GM12878 (cell line): ENCODE measurements around the gene DGKI. TPM values are rescaled to one million over a fixed set of nuclear protein-coding genes. Genes with fewer than 3 reads are reported as not detected.
A peak's percentile ranks its signal among the peaks of the same experiment; 100 is the strongest.

Experiments used
- CREB1 ChIP-seq: IDR thresholded peaks from 2 replicates; pipeline ENCODE4 v1.6.1; 2012; ENCODE audit warnings: low read depth, mild to moderate bottlenecking, inconsistent platforms
- CREM ChIP-seq: IDR thresholded peaks from 2 replicates; pipeline ENCODE4 v1.6.1; 2014; ENCODE audit warnings: antibody characterized with exemption, low read depth
- ESRRA ChIP-seq: IDR thresholded peaks from 2 replicates; pipeline ENCODE4 v1.6.1; 2012; ENCODE audit warnings: mild to moderate bottlenecking, low read length, improper control_type of control experiment
- ETV6 ChIP-seq, 2 experiments: fragments of 450-650 bp in 1 of 2; IDR thresholded peaks in 1 of 2; conservative IDR thresholded peaks in 1 of 2; 2 replicates each; pipeline ENCODE4 v1.6.1; 2014; ENCODE audit warnings: antibody characterized with exemption in 1 of 2, borderline replicate concordance in 1 of 2, low read depth in 1 of 2, mild to moderate bottlenecking in 1 of 2, moderate library complexity in 1 of 2
- EZH2 ChIP-seq: IDR thresholded peaks from 2 replicates; pipeline ENCODE4 v1.6.1; 2012; ENCODE audit warnings: low read depth, mild to moderate bottlenecking, control low read depth, inconsistent platforms, low read length, borderline replicate concordance; ENCODE audit not compliant: control insufficient read depth
- FOXK2 ChIP-seq: fragments of 450-650 bp; IDR thresholded peaks from 2 replicates; pipeline ENCODE4 v1.6.1; 2017; ENCODE audit warnings: mild to moderate bottlenecking, moderate library complexity
- FOXM1 ChIP-seq: IDR thresholded peaks from 2 replicates; pipeline ENCODE4 v1.6.1; 2012; ENCODE audit warnings: low read depth, mild to moderate bottlenecking, inconsistent platforms, low read length, moderate library complexity
- HDAC6 ChIP-seq: fragments of 200-600 bp; sonication (generic); IDR thresholded peaks from one replicate; pipeline ENCODE4 v1.8.0; 2017; ENCODE audit warnings: antibody characterized with exemption; ENCODE audit not compliant: unreplicated experiment
- JUNB ChIP-seq: IDR thresholded peaks from 2 replicates; pipeline ENCODE4 v1.6.1; 2016; ENCODE audit warnings: antibody characterized with exemption, mild to moderate bottlenecking
- KLF5 ChIP-seq: fragments of 450-650 bp; IDR thresholded peaks from 2 replicates; pipeline ENCODE4 v1.6.1; 2014; ENCODE audit warnings: mild to moderate bottlenecking; ENCODE audit not compliant: partially characterized antibody
- NBN ChIP-seq: fragments of 450-650 bp; IDR thresholded peaks from 2 replicates; pipeline ENCODE4 v1.6.1; 2016
- NFIC ChIP-seq: IDR thresholded peaks from 2 replicates; pipeline ENCODE4 v1.6.1; 2012; ENCODE audit warnings: low read depth, mild to moderate bottlenecking, inconsistent platforms, low read length, moderate library complexity
- NFXL1 ChIP-seq: fragments of 450-650 bp; IDR thresholded peaks from 2 replicates; pipeline ENCODE4 v1.6.1; 2017; ENCODE audit warnings: antibody characterized with exemption, mild to moderate bottlenecking, borderline replicate concordance
- RBBP5 ChIP-seq: fragments of 200-600 bp; sonication (generic); conservative IDR thresholded peaks from 2 replicates; pipeline ENCODE4 v1.6.1; 2016
- SIX5 ChIP-seq: IDR thresholded peaks from 2 replicates; pipeline ENCODE4 v1.6.1; 2011; ENCODE audit warnings: mild to moderate bottlenecking, low read depth, low read length, moderate library complexity; ENCODE audit not compliant: severe bottlenecking
- SREBF1 ChIP-seq: IDR thresholded peaks from 2 replicates; pipeline ENCODE4 v1.6.1; 2012; ENCODE audit warnings: mild to moderate bottlenecking, low read length
- STAT1 ChIP-seq: fragments of 450-650 bp; conservative IDR thresholded peaks from 2 replicates; pipeline ENCODE4 v1.6.1; 2014; ENCODE audit warnings: antibody characterized with exemption, mild to moderate bottlenecking
- YY1 ChIP-seq: IDR thresholded peaks from 2 replicates; pipeline ENCODE4 v1.6.1; 2011; ENCODE audit warnings: low read depth, mild to moderate bottlenecking, low read length
- ZNF274 ChIP-seq: IDR thresholded peaks from one replicate; pipeline ENCODE4 v1.8.0; 2011; ENCODE audit not compliant: insufficient read length, insufficient read depth
- ZZZ3 ChIP-seq: IDR thresholded peaks from 2 replicates; pipeline ENCODE4 v1.6.1; 2011; ENCODE audit warnings: low read depth; ENCODE audit not compliant: control insufficient read depth, insufficient read length
- polyA plus RNA-seq, 11 experiments: library from polyadenylated mRNA; depleted of rRNA in 4 of 11; unstranded in 6 of 11; stranded (reverse) in 5 of 11; fragments of >200 nt; fragmentation: Nextera tagmentation in 4 of 11; fragmentation: Illumina TruSeq in 1 of 11; extraction: Ambion mirVana in 4 of 11; extraction: Trizol in 1 of 11; gene quantifications; 1 replicate in 1 of 11; 2 replicates in 10 of 11; pipeline versions ENCODE4 v1.2.1 to v1.2.3, GENCODE V29; 2011 to 2016; ENCODE audit warnings: inconsistent platforms in 2 of 11, missing spikeins in 2 of 11, low read depth in 1 of 11
- total RNA-seq, 4 experiments: library from RNA; depleted of rRNA in 3 of 4; stranded (reverse); fragments of >200 nt in 3 of 4; fragmentation: Illumina TruSeq in 1 of 4; extraction: Trizol in 1 of 4; gene quantifications; 2 replicates each; pipeline versions ENCODE4 v1.2.1 to v1.2.3, GENCODE V29; 2013 to 2021
- TF ChIP-seq, protein P1 (sequence below), 3 experiments: IDR thresholded peaks in 2 of 3; conservative IDR thresholded peaks in 1 of 3; 2 replicates each; pipeline ENCODE4 v1.5.1; 2011; ENCODE audit warnings: low read depth in 3 of 3, low read length in 3 of 3, mild to moderate bottlenecking in 3 of 3, control low read depth in 2 of 3, moderate library complexity in 2 of 3, inconsistent platforms in 1 of 3, mixed read lengths in 1 of 3; ENCODE audit not compliant: control insufficient read depth in 2 of 3, insufficient read depth in 1 of 3; ENCODE audit errors: extremely low read depth in 1 of 3
- TF ChIP-seq, protein P2 (sequence below): IDR thresholded peaks from 2 replicates; pipeline ENCODE4 v1.6.1; 2011; ENCODE audit warnings: borderline replicate concordance, low read depth, mild to moderate bottlenecking, moderate library complexity, low read length; ENCODE audit not compliant: insufficient read depth, poor library complexity, severe bottlenecking
- TF ChIP-seq, protein P3 (sequence below): fragments of 450-650 bp; IDR thresholded peaks from 2 replicates; pipeline ENCODE4 v1.6.1; 2017; ENCODE audit warnings: antibody characterized with exemption, mild to moderate bottlenecking, moderate library complexity

The DGKI gene
- total and polyA plus RNA-seq, 10 of the 15 experiments (the other 5 are each of a cell fraction or from before 2014, with no cell fraction given): 10.4 to 37.1 (median 22.1) TPM

GRCh38 chr7:137879357-137880158 is 32.8 kb upstream of the DGKI start (continued):
- no peak for TF ChIP-seq SREBF1
- no peak; the same call in 1 of the 2 replicates for TF ChIP-seq NFIC
- no peak for TF ChIP-seq RBBP5
- TF ChIP-seq, protein P1, sequence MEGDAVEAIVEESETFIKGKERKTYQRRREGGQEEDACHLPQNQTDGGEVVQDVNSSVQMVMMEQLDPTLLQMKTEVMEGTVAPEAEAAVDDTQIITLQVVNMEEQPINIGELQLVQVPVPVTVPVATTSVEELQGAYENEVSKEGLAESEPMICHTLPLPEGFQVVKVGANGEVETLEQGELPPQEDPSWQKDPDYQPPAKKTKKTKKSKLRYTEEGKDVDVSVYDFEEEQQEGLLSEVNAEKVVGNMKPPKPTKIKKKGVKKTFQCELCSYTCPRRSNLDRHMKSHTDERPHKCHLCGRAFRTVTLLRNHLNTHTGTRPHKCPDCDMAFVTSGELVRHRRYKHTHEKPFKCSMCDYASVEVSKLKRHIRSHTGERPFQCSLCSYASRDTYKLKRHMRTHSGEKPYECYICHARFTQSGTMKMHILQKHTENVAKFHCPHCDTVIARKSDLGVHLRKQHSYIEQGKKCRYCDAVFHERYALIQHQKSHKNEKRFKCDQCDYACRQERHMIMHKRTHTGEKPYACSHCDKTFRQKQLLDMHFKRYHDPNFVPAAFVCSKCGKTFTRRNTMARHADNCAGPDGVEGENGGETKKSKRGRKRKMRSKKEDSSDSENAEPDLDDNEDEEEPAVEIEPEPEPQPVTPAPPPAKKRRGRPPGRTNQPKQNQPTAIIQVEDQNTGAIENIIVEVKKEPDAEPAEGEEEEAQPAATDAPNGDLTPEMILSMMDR (IDR thresholded peaks at IDR 0.05 in 2 of 3, conservative IDR thresholded peaks at IDR 0.05 in 1 of 3; ENCODE audit: control insufficient read depth in 2 of 3, extremely low read depth in 1 of 3, insufficient read depth in 1 of 3, low read depth in 3 of 3, low read length in 3 of 3): no peak
- peak; percentile 48; the same call in 1 of the 2 replicates for TF ChIP-seq CREB1
- no peak for TF ChIP-seq SIX5
- no peak for TF ChIP-seq NBN
- TF ChIP-seq YY1: no peak
- no peak for TF ChIP-seq ZZZ3
- 0 out of 4 replicates have a peak, but pooled peaks of 1 of the 2 experiments have one; percentile 9 for TF ChIP-seq ETV6 (conservative IDR thresholded peaks at IDR 0.05 in 1 of 2, IDR thresholded peaks at IDR 0.05 in 1 of 2; ENCODE audit: borderline replicate concordance in 1 of 2, low read depth in 1 of 2)
- TF ChIP-seq NFXL1: no peak
- peak; percentile 62; the same call in 1 of the 2 replicates for TF ChIP-seq FOXM1
- no peak for TF ChIP-seq ZNF274
- peak; percentile 68; the same call in 1 of the 2 replicates for TF ChIP-seq CREM
- no peak for TF ChIP-seq EZH2
- TF ChIP-seq STAT1: no peak
- TF ChIP-seq FOXK2: no peak
- no peak for TF ChIP-seq KLF5
- TF ChIP-seq, protein P2, sequence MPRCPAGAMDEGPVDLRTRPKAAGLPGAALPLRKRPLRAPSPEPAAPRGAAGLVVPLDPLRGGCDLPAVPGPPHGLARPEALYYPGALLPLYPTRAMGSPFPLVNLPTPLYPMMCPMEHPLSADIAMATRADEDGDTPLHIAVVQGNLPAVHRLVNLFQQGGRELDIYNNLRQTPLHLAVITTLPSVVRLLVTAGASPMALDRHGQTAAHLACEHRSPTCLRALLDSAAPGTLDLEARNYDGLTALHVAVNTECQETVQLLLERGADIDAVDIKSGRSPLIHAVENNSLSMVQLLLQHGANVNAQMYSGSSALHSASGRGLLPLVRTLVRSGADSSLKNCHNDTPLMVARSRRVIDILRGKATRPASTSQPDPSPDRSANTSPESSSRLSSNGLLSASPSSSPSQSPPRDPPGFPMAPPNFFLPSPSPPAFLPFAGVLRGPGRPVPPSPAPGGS: no peak
- peak; percentile 55 for TF ChIP-seq JUNB
- no peak for TF ChIP-seq ESRRA
- TF ChIP-seq, protein P3, sequence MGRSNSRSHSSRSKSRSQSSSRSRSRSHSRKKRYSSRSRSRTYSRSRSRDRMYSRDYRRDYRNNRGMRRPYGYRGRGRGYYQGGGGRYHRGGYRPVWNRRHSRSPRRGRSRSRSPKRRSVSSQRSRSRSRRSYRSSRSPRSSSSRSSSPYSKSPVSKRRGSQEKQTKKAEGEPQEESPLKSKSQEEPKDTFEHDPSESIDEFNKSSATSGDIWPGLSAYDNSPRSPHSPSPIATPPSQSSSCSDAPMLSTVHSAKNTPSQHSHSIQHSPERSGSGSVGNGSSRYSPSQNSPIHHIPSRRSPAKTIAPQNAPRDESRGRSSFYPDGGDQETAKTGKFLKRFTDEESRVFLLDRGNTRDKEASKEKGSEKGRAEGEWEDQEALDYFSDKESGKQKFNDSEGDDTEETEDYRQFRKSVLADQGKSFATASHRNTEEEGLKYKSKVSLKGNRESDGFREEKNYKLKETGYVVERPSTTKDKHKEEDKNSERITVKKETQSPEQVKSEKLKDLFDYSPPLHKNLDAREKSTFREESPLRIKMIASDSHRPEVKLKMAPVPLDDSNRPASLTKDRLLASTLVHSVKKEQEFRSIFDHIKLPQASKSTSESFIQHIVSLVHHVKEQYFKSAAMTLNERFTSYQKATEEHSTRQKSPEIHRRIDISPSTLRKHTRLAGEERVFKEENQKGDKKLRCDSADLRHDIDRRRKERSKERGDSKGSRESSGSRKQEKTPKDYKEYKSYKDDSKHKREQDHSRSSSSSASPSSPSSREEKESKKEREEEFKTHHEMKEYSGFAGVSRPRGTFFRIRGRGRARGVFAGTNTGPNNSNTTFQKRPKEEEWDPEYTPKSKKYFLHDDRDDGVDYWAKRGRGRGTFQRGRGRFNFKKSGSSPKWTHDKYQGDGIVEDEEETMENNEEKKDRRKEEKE: no peak
- TF ChIP-seq HDAC6: no peak
